ENCODE measurements around the gene B4GALT5.
"Not testable (repeated sequence)": the region's sequence is repeated elsewhere in the genome, so short reads cannot be mapped to it uniquely, and the experiment has no call there.

Gene B4GALT5

GRCh38 chr20:49713753-49714712, at the start of gene B4GALT5:
TSS of gene B4GALT5 (minus strand) at chr20:49713878. CDS start at chr20:49713690, 188 bp downstream.
- peak; percentile 51 to 53 for DNase-seq (ENCODE audit: low read depth in 2 of 2)

- no peak for DNase-seq (ENCODE audit: low read depth in 2 of 2)
Measured at GRCh38 chr20:49762940-49763766, 49.5 kb upstream of the B4GALT5 start.

- not testable (repeated sequence) for DNase-seq (ENCODE audit: low read depth in 2 of 2)
Measured at GRCh38 chr20:49761888-49762287, 48.2 kb upstream of the B4GALT5 start.

GRCh38 chr20:49759266-49759950, 45.7 kb upstream of the B4GALT5 start:
- DNase-seq (ENCODE audit: low read depth in 2 of 2): no peak

- no peak for DNase-seq (ENCODE audit: low read depth in 2 of 2)
Measured at GRCh38 chr20:49758781-49759180, 45.1 kb upstream of the B4GALT5 start.

- DNase-seq (ENCODE audit: low read depth in 2 of 2): no peak
Measured at GRCh38 chr20:49757597-49757996, 43.9 kb upstream of the B4GALT5 start.

GRCh38 chr20:49756241-49756640, 42.6 kb upstream of the B4GALT5 start:
- DNase-seq (ENCODE audit: low read depth in 2 of 2): no peak

- DNase-seq (ENCODE audit: low read depth in 2 of 2): no peak
Measured at GRCh38 chr20:49754596-49754995, 40.9 kb upstream of the B4GALT5 start.

- DNase-seq (ENCODE audit: low read depth in 2 of 2): no peak
Measured at GRCh38 chr20:49753133-49753532, 39.5 kb upstream of the B4GALT5 start.

GRCh38 chr20:49752201-49752903, 38.7 kb upstream of the B4GALT5 start:
- no peak for DNase-seq (ENCODE audit: low read depth in 2 of 2)

- DNase-seq (ENCODE audit: low read depth in 2 of 2): no peak
Measured at GRCh38 chr20:49751397-49751736, 37.7 kb upstream of the B4GALT5 start.

GRCh38 chr20:49750611-49751396, 37.1 kb upstream of the B4GALT5 start:
- no peak for DNase-seq (ENCODE audit: low read depth in 2 of 2)

- no peak for DNase-seq (ENCODE audit: low read depth in 2 of 2)
Measured at GRCh38 chr20:49749625-49750024, 35.9 kb upstream of the B4GALT5 start.

- no peak for DNase-seq (ENCODE audit: low read depth in 2 of 2)
Measured at GRCh38 chr20:49748525-49748838, 34.8 kb upstream of the B4GALT5 start.

- no peak for DNase-seq (ENCODE audit: low read depth in 2 of 2)
Measured at GRCh38 chr20:49747707-49748524, 34.2 kb upstream of the B4GALT5 start.

GRCh38 chr20:49742948-49743347, 29.3 kb upstream of the B4GALT5 start:
- no peak for DNase-seq (ENCODE audit: low read depth in 2 of 2)

GRCh38 chr20:49741977-49742376, 28.3 kb upstream of the B4GALT5 start:
- no peak for DNase-seq (ENCODE audit: low read depth in 2 of 2)

GRCh38 chr20:49740807-49741206, 27.1 kb upstream of the B4GALT5 start:
- DNase-seq (ENCODE audit: low read depth in 2 of 2): no peak

GRCh38 chr20:49739042-49739441, 25.4 kb upstream of the B4GALT5 start:
- no peak for DNase-seq (ENCODE audit: low read depth in 2 of 2)

- no peak for DNase-seq (ENCODE audit: low read depth in 2 of 2)
Measured at GRCh38 chr20:49737260-49737659, 23.6 kb upstream of the B4GALT5 start.
